Measurements from ENCODE around the gene GRK4. TPM values are rescaled to one million over a fixed set of nuclear protein-coding genes. Genes with fewer than 3 reads are reported as not detected.
"Not testable (repeated sequence)": the region's sequence is repeated elsewhere in the genome, so short reads cannot be mapped to it uniquely, and the experiment has no call there.

GRK4 gene
- total RNA-seq, 4 donors from 2014 or later, result 7.6 to 10.8 (median 9.1) TPM

- Histone ChIP-seq H3K27me3 (no peaks in the 10 kb centered on the region), H3K36me3 (no peaks in the 10 kb centered on the region), H3K27ac (no peak overlapping the region), H3K4me1 (peaks cover 6 to 8% of the 10 kb centered on the region in 2 donors), H3K4me3 (replicated peaks in 1 of 3) (no peak overlapping the region), H3K9me3 (no peaks in the 10 kb centered on the region)
- TF ChIP-seq CTCF (IDR thresholded peaks at IDR 0.05), result no peak
- no peak for TF ChIP-seq POLR2A (IDR thresholded peaks at IDR 0.05)
- intact Hi-C loops (cut with DNase I), result no loop called here
- DNase-seq, result no peak
- WGBS, 2 donors, result 86 to 87% methylated on average over 3 of the region's 3 CpGs
These were observed 5.0 kb downstream of the GRK4 start for GRCh38 chr4:2968381-2968780.

GRCh38 chr4:2971275-2971674 is 7.9 kb downstream of the GRK4 start:
- WGBS, 2 donors, result 92 to 95% methylated on average over 3 of the region's 3 CpGs
- H3K4me3 ChIP-seq (replicated peaks in 1 of 3), result no peak overlapping the region
- H3K27ac ChIP-seq, result no peak overlapping the region
- H3K36me3 ChIP-seq, result no peaks in the 10 kb centered on the region
- H3K4me1 ChIP-seq, result no peaks in the 10 kb centered on the region
- no peaks in the 10 kb centered on the region for H3K27me3 ChIP-seq
- no peak for DNase-seq
- TF ChIP-seq POLR2A (IDR thresholded peaks at IDR 0.05), result no peak
- TF ChIP-seq CTCF (IDR thresholded peaks at IDR 0.05), result no peak
- no peaks in the 10 kb centered on the region for H3K9me3 ChIP-seq
- intact Hi-C loops (cut with DNase I), result no loop called here

GRCh38 chr4:2977211-2978088 is 14.1 kb downstream of the GRK4 start:
- 67% methylated on average over 14 of the region's 14 CpGs for WGBS, 2 donors
- DNase-seq, result peak; percentile 77 to 83
- TF ChIP-seq CTCF (IDR thresholded peaks at IDR 0.05) (no peak), POLR2A (IDR thresholded peaks at IDR 0.05) (peak in 1 of 2 donors; percentile 7)

GRCh38 chr4:2981256-2981819 is 18.0 kb downstream of the GRK4 start:
- Histone ChIP-seq H3K4me1 (peaks cover 5 to 20% of the 10 kb centered on the region in 2 donors), H3K9me3 (no peaks in the 10 kb centered on the region), H3K36me3 (no peaks in the 10 kb centered on the region), H3K27me3 (no peaks in the 10 kb centered on the region), H3K4me3 (replicated peaks in 1 of 3) (no peak overlapping the region), H3K27ac (no peak overlapping the region)
- intact Hi-C loops (cut with DNase I), result no loop called here
- TF ChIP-seq CTCF (IDR thresholded peaks at IDR 0.05) (no peak), POLR2A (IDR thresholded peaks at IDR 0.05) (no peak)
- WGBS, 2 donors, result 82 to 93% methylated on average over 1 to 4 of the region's 4 CpGs
- no peak for DNase-seq

More at GRCh38 chr4:2977211-2978088, 14.1 kb downstream of the GRK4 start:
- peaks cover 5 to 16% of the 10 kb centered on the region in 2 donors for H3K4me1 ChIP-seq
- no peaks in the 10 kb centered on the region for H3K27me3 ChIP-seq
- H3K36me3 ChIP-seq, result no peaks in the 10 kb centered on the region
- no peaks in the 10 kb centered on the region for H3K9me3 ChIP-seq
- H3K27ac ChIP-seq, result peak overlapping the region; percentile 18 to 78 (median 66)
- H3K4me3 ChIP-seq (replicated peaks in 1 of 3), result no peak overlapping the region
- intact Hi-C loops (cut with DNase I), result no loop called here

GRCh38 chr4:2982012-2982411 is 18.6 kb downstream of the GRK4 start:
- Histone ChIP-seq H3K4me1 (peaks cover under 1 to 16% of the 10 kb centered on the region in 2 donors), H3K9me3 (no peaks in the 10 kb centered on the region), H3K36me3 (no peaks in the 10 kb centered on the region), H3K4me3 (replicated peaks in 1 of 3) (no peak overlapping the region), H3K27me3 (no peaks in the 10 kb centered on the region), H3K27ac (no peak overlapping the region)
- 60% methylated on average over 1 of the region's 4 CpGs; no CpG with 5 or more reads in 1 of the 2 donors for WGBS, 2 donors
- intact Hi-C loops (cut with DNase I), result no loop called here
- no peak for DNase-seq
- TF ChIP-seq POLR2A (IDR thresholded peaks at IDR 0.05) (no peak), CTCF (IDR thresholded peaks at IDR 0.05) (no peak)

- H3K27ac ChIP-seq; H3K4me3 ChIP-seq (replicated peaks in 1 of 3); H3K27me3 ChIP-seq; H3K9me3 ChIP-seq; DNase-seq; H3K4me1 ChIP-seq; intact Hi-C loops (cut with DNase I); H3K36me3 ChIP-seq: not testable (repeated sequence)
- 85 to 91% methylated on average over 7 of the region's 7 CpGs for WGBS, 2 donors
These were observed 20.3 kb downstream of the GRK4 start for GRCh38 chr4:2983715-2984114.
